ENCODE data around the gene LIAS. TPM values are rescaled to one million over a fixed set of nuclear protein-coding genes. Genes with fewer than 3 reads are reported as not detected.
"Not testable (repeated sequence)": the region's sequence is repeated elsewhere in the genome, so short reads cannot be mapped to it uniquely, and the experiment has no call there.

The LIAS gene
- total RNA-seq, 1 donor from 2014 or later, result 15.4 TPM

DNA sequence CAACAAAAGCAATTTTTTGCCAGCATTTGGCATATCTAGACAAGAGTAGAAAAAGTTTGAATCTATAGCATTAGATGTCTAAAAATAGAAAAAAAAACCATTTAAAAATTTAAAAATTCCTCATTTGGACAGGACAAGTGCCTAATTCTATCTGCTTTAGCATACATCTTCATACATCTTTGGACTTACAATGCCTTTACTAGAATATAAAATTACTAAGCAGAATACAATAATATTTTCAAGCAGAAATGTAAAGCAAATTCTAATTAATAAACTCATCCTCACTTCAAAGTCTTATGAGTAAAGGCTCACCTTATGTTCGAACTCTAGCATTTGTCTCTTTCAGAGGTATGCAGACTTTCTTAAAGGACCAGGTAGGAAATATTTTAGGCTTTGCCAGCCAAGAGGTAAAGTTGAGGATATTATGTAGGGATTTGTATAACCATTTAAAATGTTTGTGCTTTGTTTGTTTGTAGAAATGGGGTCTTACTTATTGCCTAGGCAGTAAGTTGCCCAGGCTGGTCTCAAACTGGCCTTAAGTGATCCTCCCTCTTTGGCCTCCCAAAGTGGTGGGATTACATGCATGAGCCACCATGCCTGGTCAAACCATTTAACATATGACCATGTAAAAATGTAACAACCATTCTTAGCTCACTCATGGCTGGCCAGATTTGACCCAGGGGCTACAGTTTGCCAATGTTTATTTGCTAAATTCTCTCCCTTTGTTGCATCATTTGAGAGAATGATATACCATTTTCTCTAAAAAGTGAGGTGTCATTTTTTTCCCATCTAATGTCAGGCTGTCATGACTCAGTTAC is 39.3 kb downstream of the LIAS start:
- DNase-seq, result no peak

DNA sequence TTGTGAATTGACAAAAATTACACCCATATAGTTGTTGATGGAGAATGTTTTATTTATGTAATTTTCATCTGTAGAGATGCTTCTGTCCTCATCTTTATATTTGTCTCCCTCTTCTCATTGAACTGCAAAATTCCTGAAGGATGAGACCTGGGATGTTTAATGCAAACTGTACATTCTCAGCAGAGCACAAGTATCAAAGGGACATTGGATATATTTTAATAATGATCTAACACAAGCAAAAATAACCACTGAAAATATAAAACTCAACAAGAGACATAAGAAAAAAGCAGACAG is 39.8 kb downstream of the LIAS start:
- DNase-seq, result no peak

DNA sequence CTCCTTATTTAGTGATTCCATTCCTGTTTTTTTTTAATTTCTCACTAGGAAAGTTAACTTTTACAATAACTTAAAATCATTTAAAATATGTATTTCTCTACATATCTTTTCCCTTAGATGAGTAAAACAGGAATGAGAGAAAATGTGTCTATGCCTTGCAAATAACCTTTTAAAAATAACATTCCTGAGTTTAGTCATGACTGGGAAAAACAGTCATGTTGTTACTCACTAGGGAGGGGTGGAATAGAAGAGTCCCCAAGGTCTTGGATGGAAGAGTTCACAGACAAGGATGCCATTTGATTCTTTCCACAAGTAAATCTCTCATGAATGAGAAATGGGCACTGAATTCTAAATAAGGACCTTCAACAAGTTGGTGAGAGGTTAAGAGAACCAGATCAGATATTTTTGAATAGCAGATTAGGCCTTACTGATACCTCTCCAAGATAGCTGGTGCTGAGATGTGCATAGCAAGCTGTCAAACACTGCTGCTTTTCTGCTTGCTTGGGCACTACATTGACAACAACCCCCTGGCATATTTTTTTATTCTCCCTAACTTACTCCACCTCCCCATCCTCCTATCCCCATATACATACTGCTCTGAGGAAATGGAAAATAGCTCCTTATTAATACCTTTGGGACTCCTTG is 43.3 kb downstream of the LIAS start:
- no peak for DNase-seq

DNA sequence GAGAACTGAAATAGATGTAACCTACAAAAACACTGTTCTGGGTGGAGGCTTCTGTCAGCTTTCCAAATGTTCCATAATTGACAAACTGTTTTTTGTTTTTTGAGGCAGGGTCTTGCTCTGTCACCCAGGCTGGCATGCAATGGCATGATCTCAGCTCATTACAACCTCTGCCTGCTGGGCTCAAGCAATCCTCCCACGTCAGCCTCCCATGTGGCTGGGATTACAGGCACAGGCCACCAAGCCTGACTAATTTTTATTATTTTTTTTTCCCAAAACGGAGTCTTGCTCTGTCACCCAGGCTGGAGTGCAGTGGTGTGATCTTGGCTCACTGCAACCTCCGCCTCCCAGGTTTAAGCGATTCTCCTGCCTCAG is 43.8 kb downstream of the LIAS start:
- not testable (repeated sequence) for DNase-seq

DNA sequence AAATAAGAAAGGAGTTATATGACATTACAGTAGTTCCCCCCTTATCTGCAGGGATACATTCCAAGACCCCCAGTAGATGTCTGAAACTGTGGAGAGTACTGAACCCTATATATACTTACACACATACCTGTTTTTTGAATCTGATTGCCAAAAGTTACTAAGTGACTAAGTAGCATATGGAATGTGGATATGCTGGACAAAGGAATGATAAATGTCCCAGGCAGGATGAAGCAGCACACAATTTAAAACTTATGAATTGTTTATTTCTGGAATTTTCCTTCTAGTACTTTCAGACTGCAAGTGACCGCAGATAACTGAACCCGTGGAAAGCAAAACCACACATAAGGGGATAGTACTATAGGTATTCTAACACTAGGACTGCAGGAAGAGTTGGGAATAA is 45.7 kb downstream of the LIAS start:
- DNase-seq, result no peak

DNA sequence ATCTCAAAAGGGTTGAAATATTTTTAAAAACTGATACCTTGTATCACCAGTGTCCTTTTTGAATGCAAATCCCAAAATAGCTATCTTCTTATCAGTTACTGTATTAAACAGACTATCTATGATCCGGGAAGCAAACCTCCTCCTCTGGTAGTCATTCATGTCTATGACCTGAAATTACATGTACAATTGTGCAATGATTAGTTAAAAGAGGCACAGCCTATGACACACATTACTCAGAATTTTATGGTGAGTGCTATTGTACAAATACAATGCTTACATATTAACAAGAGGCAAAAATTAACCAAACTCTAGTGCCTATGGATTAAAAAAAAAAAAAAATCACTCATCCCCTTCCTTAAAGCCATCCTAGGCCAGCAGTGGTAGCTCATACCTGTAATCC is 46.7 kb downstream of the LIAS start:
- DNase-seq, result no peak

DNA sequence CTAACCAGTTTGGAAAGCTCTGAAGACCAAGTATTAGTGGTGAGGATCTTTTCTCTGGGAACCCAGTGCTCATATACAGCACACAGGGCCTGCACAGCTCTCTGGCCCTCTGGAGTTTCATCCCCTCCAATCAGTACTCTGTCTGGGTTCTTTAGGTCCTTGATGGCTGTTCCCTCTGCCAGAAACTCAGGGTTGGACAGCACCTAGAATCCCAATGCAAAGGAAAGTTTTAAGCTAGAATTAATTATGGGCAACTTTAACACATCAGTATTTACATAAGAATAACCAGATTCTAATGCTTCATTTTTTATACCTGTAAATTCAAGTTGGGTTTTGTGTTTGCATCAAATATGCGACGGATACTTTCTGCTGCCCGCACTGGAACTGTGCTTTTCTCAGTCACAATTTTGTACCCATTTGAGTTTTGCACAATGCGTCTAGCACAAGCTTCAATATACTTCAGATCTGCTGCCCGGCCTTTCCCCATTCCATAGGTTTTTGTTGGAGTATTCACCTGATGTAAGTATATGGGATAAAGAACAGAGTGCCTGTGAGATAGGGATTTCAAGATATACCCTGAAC is 51.6 kb downstream of the LIAS start:
- no peak for DNase-seq

DNA sequence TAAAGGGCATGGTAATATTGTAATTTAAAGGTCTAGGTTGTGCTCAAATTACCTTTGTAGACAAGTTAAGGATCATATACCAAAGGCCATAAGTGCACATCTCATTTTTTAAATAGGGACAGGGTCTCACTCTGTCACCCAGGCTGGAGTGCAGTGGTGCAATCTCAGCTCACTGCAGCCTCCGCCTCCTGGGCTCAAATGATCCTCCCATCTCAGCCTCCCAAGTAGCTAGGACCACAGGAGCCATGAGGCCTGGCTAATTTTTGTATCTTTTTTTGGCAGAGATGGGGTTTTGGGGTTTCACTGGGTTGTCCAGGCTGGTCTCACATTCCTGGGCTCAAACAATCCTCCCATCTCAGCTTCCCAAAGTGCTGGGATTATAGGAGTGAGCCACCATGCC is 55.4 kb downstream of the LIAS start:
- DNase-seq, result not testable (repeated sequence)

DNA sequence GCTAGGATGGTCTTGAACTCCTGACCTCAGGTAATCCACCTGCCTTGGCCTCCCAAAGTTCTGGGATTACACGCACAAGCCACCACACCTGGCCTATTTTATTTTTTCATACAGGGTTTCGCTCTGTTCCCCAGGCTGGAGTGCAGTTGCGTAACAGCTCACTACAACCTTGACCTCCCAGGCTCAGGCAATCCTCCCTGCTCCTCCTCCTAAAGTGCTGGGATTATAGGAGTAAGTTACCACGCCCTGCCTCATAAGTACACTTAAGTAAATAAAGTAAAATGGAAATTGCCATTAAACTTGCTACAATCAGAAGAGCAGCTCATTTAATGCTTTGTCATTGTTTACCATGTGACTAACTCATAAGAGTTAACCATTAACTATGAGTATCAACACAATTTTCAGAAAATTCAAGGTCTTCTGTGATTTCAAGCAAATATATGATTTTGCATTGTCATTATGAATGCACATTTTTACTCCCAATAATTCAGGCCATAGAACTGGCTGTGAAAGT is 56.1 kb downstream of the LIAS start:
- no peak for DNase-seq

DNA sequence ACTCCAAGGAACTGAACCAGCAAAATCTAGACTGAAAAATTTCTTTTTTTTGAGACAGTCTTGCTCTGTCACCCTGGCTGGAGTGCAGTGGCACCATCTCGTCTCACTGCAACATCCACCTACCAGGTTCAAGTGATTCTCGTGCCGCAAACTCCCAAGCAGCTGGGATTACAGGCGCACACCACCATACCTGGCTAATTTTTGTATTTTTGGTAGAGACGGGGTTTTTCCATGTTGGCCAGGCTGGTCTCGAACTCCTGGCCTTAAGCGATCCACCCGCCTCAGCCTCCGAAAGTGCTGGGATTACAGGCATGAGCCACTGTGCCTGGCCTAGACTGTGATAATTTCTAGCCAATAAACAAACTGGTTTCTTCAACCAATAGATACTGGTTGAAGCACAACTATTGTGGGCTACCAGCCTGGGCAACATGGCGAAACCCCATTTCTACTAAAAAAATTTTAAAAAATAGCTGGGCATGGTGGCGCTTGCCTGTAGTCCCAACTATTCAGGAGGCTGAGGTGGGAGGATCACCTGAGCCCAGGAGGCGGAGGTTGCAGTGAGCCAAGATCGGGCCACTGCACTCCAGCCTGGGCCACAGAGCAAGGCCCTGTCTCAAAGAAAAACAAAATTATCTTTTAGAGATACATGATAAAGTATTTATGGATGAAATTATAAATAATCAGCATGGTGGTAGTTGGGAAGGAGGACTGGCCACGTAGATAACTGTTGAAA is 57.0 kb downstream of the LIAS start:
- not testable (repeated sequence) for DNase-seq

DNA sequence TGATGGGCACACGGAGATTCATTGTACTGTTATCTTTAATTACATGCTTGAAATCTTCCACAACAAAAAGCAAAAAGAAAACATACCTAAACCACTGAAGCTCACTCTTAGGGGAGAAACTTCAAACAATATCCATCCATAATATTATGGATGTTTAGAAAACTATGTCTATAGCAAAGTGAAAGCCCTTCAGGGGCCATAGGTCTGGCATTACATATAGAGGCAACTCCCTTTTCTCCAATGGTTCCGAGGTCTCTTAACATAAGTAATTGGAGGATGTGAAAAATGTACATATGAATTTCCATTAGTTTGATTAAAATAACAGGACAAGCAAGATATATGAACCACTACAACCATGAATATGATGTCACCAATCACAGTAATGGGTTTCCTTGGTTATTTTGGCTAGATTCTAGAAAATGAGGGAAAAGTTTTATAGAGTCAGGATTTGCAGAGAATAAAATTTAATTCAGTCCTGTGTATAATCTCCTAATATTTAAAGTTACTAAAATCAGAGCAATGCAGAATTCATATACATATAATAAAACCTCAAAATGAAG is 57.6 kb downstream of the LIAS start:
- DNase-seq, result no peak

DNA sequence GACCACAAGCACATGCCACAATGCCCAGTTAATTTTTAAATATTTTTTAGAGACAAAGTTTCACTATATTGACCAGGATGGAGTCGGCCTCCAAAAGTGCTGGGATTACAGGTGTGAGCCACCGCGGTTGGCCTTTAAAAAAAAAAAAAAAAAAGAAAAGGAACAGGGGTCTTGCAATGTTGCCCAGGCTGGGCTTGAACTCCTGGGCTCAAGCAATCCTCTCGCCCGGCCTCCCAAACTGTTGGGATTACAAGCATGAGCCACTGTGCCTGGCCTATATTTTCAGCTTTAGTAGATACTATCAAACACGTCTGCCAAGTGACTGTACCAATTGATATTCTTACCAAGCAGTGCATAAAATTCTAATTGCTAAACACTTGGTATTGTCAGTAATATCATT is 59.6 kb downstream of the LIAS start:
- DNase-seq, result no peak

DNA sequence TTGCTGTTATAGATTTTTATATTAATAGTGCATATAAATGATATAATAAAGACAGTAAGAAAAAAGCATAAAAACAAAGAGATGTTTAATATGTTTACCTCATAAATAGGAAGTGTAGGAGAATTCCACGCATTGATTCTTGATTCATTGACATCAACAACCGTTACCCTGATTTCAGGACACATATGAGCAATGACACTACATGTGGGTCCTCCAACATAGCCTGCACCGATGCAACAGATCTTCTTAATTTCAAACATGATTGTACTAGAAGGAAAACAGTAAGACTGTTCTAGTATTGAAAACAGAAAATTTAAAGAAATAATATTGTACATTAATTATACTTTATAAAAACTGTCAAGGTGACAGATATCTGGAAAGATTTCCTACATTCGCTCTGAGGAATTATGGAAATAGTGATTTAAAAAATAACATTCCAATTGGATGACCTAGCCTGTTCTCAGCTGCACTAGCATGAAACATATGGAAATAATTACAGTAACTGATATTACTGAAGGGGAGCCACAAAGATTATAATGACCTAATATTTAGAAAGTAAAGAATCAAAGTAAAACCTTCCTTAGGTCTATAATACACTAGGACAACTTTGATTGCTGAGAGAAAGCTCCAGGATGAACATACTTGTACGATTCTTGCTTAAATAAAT is 62.5 kb downstream of the LIAS start:
- peak; percentile 78 for DNase-seq

DNA sequence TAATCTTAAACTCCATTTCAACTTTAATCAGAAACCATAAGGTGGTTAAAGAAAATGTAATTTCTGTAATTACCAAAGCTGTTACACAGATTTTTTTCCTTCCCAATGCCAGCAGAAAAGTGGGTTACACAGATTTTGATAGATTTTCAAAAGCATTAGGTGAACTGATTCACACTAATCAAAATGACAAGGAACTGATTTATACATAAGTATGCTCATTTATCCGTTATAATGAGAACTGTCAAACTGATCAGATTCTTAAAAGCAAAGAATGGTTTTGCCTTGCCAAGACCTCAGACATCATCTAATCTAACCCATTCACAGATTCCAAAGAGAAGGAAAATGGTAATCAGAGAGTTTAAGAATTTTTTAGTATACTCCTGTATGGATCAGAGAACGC is 63.2 kb downstream of the LIAS start:
- DNase-seq, result no peak

DNA sequence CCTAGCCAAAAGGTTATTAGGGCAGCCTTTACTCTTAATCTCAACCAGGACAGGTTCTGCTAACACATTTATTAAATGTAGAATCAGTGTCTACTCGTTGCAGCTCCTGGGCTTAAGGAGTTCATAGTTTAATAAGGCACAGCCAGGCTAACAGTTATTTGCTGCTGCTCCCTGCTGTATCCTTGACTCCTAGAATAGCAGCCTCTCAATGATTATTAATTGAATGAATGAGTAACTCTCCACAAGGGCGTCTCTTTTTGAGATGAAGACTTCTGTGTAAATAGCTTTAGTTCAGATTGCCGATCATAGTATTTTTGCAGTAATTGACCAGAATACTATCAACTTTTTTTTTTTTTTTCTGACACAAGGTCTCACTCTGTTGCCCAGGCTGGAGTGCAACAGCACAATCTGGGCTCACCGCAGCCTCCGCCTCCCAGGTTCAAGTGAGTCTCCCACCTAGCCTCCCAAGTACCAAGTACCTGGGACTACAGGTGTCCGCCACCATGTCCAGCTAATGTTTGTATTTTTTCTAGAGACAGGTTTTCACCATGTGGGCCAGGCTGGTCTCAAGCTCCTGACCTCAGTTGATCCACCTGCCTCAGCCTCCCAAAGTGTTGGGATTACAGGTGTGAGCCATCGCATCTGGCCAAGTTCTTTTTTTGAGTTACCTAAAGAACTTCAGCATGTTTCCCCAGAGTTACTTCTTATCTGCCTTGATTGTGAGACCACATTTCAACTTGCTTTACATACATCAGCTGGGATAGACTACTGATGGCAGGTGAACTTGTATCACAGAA is 65.5 kb downstream of the LIAS start:
- DNase-seq, result no peak

DNA sequence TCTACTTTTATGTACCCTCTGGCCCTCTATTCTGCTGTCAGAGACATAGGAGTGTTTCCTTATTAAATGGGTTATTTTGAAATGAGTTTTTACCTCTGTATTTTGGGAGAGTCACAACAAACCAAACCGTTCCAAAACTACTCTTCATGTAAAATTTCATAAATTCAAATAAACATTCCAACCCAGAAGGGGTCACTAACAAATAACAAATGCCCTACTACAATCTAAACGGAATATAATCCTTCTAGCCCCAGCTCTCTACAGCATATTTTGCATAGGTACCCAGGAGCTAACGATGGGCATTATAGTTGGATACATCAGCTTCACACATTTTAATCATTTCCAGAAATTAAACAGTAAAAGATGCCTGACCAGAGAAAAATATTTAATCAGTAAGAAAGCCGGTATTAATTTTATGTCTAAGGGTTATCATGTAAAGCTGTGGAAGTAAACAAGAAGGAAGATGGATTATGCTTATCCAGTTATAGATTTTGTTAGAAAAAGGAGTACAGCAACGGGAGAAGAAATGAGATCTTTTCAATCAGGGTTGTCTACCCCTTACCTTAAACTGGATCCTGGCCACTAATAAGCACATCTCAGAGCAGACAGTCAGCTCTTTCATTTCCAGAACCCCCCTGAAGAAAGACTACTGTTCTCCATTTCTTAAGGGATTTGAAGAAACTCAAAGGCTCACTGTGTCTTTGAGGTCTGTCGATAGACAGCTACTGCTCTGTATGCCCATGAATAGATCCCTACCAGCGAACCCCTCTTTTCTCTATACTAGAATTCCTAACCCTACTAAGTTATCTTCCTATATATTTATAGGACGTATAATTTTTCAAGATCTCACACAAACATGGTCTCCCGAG is 67.2 kb downstream of the LIAS start:
- no peak for DNase-seq

DNA sequence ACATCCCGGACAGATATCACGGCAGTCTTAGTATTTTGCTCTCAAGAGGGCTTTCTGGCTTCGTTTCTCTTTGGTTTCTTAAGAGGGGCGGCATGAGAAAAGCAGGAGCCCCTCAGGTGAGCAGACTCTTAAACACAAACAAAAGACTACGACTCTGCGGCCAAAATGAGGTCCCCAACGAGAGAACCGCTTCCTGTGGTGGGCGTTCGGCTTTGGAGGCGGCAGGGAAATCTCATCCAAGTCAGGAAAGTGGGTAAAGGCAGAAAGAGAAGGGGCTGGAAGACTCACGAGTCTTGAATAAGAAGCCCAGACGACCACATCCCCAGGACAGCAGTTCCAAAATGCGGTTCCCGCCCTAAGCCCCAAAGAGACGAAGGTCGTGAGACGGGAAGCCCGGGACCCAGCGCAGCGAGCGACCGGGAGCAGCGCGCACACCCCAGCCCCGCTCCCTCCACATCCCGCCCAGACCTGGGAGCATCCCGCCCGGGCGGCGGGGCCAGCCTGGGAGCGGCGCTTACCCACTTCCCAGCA is 68.0 kb downstream of the LIAS start:
- peak; percentile 55 for DNase-seq

DNA sequence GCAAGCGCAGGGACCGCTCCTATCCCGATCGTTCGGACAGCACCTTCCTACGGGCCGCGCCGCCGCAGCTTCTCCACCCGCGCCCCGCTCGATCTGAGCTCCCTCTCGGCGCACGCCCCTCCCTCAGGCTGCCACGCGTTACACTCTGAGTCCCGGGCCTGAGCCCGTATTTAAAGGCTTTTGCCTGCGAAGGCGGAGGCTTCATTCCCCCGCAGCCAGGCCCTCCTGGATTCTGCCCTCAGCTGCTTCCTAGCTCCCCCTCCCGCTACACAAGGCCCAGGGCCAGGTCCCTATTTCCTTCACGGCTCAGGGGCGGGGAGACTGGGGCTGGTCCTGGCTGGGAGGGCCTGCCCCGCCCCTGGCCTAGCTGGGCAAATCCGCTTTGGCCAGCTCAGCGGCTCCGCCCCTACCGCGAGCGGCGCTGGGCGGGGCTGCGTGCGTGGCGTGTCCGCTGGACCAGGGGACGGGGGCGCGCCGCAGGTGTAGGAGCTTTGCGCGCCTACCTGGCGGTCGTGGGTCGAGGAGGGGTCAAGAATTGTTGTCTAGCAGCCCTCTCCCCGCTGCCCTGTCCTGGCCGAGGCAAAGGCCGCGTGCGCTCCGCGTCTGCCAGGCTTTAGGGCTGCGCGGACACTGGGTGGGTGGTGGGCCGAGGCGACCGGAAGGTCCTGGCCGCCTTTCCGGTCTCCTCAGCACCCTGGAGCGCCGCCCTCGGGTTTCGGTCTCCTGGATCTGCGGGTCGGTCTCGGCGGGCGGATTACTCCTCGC is 68.6 kb downstream of the LIAS start, which contains the start of gene UGDH:
UGDH (minus strand) TSS at position 144 of the 765 bp plus-strand sequence. CDS start 5,927 bp downstream, outside the sequence.
- peak; percentile 97 for DNase-seq

DNA sequence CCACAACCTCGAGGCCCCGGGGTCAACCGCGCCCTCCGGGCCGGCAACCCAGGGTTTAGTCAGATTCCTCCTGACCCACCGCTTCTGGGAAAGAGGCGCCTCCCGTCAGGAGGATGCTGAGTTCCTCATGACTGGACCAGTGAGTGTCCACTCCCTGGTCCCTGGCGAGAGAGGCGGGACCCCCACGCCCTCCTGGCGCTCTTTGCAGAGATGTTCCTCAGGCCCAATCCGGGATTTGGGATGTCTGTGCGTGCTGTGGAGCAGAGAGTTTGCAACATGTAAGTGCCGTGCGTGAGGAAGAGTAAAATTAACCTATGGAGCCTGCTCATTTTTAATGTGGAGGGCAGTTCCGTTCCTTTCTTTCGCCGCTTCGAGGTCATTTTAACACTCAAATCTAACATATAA is 69.2 kb downstream of the LIAS start:
- peak; percentile 29 for DNase-seq
